Thoracic aorta (tissue), 2 donors: ENCODE measurements around the gene HEATR3. TPM values are rescaled to one million over a fixed set of nuclear protein-coding genes. Genes with fewer than 3 reads are reported as not detected.

Experiments used
- ATAC-seq: fragments of 150-250 bp; one replicate; pipeline ENCODE4 v1.8.0; 2017; ENCODE audit warnings: low read depth; ENCODE audit not compliant: insufficient number of reproducible peaks, low FRiP score
- DNase-seq: peaks from one replicate; pipeline ENCODE4 v3.0.0-alpha.2; 2020; ENCODE audit warnings: low spot score
- H3K27ac ChIP-seq, 2 donors: fragments of 200-600 bp; sonication (generic); 1 replicate in 1 of 2; 2 replicates in 1 of 2; pipeline ENCODE4 v1.5.1; 2016; ENCODE audit warnings: mild to moderate bottlenecking in 2 of 2, moderate library complexity in 2 of 2
- H3K27me3 ChIP-seq: fragments of 200-600 bp; sonication (generic); replicated peaks from 2 replicates; pipeline ENCODE4 v1.6.0; 2016; ENCODE audit warnings: mild to moderate bottlenecking; ENCODE audit not compliant: insufficient read depth
- H3K36me3 ChIP-seq: fragments of 200-600 bp; sonication (generic); one replicate; pipeline ENCODE4 v1.5.1; 2016
- H3K4me1 ChIP-seq, 2 donors: fragments of 200-600 bp; sonication (generic); 1 replicate in 1 of 2; 2 replicates in 1 of 2; pipeline versions ENCODE4 v1.5.1 to v1.6.0; 2016; ENCODE audit warnings: low read depth in 2 of 2, mild to moderate bottlenecking in 1 of 2; ENCODE audit not compliant: control insufficient read depth in 1 of 2
- H3K4me3 ChIP-seq: fragments of 200-600 bp; sonication (generic); 2 replicates; pipeline ENCODE4 v1.5.1; 2016; ENCODE audit warnings: mild to moderate bottlenecking
- H3K9me3 ChIP-seq: fragments of 200-600 bp; sonication (generic); 2 replicates; pipeline ENCODE4 v1.5.1; 2016
- total RNA-seq, 2 donors: library from RNA; depleted of rRNA; stranded (reverse); fragments of >200 nt; gene quantifications; one replicate each; pipeline versions ENCODE4 v1.1.0 to v1.2.3, GENCODE V29; 2016
- TF ChIP-seq, protein P1 (sequence below): fragments of 200-600 bp; sonication (generic); IDR thresholded peaks from one replicate; pipeline ENCODE4 v1.5.1; 2019; ENCODE audit warnings: antibody characterized with exemption

The HEATR3 gene
- total RNA-seq, 2 donors from 2014 or later, result 23.4 to 30.8 TPM

DNA sequence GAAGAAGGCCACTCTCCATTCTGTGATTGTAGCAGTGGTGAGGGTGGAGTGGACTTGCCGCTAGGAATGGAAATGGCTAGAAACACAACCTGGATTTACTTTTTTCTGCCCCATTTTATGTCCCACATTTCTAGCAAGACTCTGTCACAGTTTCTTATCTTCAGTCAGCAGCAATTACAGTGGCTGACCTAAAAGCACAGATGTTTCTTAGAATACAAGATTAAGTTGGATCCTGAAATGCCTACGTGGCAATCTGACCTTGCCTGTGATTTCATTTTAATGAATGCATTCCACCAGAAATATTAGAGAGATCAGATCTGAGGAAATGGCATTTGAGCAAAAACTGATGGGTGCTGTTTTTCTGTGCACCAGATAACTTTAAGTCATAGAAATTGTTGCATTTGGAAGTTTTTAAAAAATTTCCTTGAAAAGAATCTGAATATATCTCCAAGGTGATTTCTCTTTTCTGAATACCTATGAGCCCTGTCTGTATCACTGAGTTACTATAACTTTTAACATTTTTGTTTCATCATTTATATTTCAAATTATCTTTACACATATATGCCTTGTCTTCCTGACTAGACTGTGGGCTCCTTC is 5.4 kb downstream of the HEATR3 start:
- Histone ChIP-seq H3K27me3 (no peaks in the 10 kb centered on the region), H3K36me3 (peaks cover 7% of the 10 kb centered on the region), H3K27ac (no peak overlapping the region), H3K4me1 (peaks cover 23 to 26% of the 10 kb centered on the region in 2 donors), H3K4me3 (no peak overlapping the region), H3K9me3 (no peaks in the 10 kb centered on the region)
- no peak for DNase-seq
- no peak for ATAC-seq
- TF ChIP-seq, protein P1, sequence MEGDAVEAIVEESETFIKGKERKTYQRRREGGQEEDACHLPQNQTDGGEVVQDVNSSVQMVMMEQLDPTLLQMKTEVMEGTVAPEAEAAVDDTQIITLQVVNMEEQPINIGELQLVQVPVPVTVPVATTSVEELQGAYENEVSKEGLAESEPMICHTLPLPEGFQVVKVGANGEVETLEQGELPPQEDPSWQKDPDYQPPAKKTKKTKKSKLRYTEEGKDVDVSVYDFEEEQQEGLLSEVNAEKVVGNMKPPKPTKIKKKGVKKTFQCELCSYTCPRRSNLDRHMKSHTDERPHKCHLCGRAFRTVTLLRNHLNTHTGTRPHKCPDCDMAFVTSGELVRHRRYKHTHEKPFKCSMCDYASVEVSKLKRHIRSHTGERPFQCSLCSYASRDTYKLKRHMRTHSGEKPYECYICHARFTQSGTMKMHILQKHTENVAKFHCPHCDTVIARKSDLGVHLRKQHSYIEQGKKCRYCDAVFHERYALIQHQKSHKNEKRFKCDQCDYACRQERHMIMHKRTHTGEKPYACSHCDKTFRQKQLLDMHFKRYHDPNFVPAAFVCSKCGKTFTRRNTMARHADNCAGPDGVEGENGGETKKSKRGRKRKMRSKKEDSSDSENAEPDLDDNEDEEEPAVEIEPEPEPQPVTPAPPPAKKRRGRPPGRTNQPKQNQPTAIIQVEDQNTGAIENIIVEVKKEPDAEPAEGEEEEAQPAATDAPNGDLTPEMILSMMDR, result no peak

DNA sequence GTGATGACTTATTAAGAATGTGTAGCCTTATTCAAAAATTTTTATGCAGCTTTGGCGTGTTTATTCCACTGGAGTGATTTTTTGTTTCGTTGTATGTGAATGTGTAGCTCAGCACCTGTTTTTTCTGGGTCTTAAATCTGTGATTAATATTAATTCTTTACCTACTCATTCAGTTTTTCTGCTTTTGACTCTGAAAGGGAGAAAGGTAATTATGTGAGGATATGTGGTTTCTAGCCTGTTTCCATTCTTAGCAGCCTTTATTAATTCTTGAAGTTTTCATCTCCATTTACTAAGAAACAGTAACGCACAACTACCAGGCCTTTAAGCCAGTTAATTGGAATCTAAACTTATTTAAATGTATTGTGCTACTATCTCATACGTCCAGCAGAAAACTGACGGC is 7.0 kb downstream of the HEATR3 start:
- H3K9me3 ChIP-seq, result no peaks in the 10 kb centered on the region
- H3K27me3 ChIP-seq, result no peaks in the 10 kb centered on the region
- ATAC-seq, result no peak
- H3K4me1 ChIP-seq, result peaks cover 14% of the 10 kb centered on the region in 2 donors
- TF ChIP-seq, protein P1, result no peak
- H3K27ac ChIP-seq, result no peak overlapping the region
- peaks cover 7% of the 10 kb centered on the region for H3K36me3 ChIP-seq
- no peak for DNase-seq
- no peak overlapping the region for H3K4me3 ChIP-seq

DNA sequence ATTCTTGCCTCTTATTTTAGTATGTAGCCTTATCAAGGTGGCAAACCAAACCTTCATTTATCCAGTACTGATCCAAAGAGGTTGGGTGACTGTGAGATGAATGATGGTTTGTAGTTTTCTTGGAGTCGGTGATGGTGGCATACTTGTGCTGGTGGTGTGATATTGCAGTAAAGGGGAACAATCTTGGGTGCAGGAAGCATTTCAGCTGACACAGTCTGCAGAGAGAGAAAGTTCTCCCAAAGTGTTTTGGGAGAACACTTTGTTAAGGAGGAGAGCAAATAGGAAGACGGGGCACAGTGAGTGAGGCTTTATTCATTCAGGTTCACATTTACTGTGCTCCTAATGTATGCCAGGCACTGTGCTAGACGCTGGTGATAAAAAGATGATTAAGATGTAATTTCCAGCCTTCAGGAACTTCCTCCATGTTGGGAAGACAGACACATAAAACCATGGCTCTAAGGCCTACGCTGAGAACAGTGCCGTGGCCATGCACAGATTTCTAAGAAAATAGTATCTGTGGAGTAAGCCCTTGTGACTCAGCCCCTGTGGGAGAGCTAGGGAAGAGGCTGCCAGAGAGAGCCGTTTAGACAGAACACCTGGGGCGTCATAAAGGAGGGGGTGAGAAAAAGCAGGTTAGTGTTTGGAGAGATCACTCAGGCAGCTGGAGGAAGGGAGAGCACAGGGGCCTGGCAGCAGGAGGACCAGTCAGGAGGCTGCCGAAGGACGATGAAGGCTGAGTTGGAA is 13.8 kb downstream of the HEATR3 start:
- Histone ChIP-seq H3K36me3 (peaks cover 27% of the 10 kb centered on the region), H3K4me3 (no peak overlapping the region), H3K27me3 (no peaks in the 10 kb centered on the region), H3K9me3 (no peaks in the 10 kb centered on the region), H3K4me1 (no peaks in the 10 kb centered on the region), H3K27ac (no peak overlapping the region)
- ATAC-seq, result no peak
- DNase-seq, result no peak
- TF ChIP-seq, protein P1, result no peak

DNA sequence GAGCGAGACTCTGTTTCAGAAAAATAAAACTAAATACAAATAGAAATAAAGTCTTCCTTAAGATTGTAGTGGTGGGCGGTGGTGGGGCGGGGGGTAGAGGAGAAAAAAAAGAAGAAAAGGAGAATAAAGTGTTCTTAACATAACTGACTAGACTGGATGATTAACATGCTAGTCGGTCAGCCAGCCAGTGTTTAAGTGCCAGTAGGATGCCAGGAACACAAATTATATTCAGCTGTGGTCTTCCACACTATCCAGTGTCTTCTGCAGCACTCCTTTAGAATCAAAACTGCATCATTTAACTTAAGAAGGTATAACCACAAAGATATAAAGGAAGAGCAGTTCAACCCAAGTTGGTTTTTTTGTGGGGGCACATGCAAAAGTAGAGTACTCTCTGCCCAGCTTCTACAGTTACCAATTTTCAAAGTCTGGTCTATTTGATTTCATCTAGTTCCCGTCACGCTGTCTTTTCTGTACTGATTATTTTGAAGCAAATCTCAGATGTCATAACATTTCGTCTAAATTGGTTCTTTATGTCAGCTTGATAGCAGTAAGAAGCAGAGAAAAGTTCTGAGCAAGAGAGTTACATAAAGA is 15.8 kb downstream of the HEATR3 start:
- peaks cover 43% of the 10 kb centered on the region for H3K36me3 ChIP-seq
- no peak overlapping the region for H3K27ac ChIP-seq
- no peaks in the 10 kb centered on the region for H3K4me1 ChIP-seq
- H3K27me3 ChIP-seq, result no peaks in the 10 kb centered on the region
- TF ChIP-seq, protein P1, result no peak
- ATAC-seq, result no peak
- no peaks in the 10 kb centered on the region for H3K9me3 ChIP-seq
- no peak for DNase-seq
- no peak overlapping the region for H3K4me3 ChIP-seq

DNA sequence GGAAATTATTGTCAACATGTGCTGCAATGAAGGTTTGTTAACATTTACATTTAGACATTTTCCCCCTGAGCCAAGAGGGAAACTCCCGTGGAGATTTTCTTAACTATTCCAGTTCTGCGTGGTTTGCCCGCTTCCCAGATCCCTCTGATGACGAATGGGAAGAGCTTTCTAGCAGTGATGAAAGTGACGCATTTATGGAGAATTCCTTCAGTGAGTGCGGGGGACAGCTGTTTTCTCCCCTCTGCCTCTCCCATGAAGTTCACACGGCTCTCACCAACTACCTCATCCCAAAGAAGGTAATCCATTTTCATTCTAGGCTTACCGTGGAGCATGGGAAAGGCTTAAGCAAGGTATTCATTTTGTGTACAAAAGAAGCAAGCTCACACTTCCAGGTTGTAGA is 18.2 kb downstream of the HEATR3 start:
- no peak for DNase-seq
- peaks cover 48% of the 10 kb centered on the region for H3K36me3 ChIP-seq

More for the DNA sequence above, 18.2 kb downstream of the HEATR3 start:
- Histone ChIP-seq H3K27ac (no peak overlapping the region), H3K27me3 (no peaks in the 10 kb centered on the region), H3K4me1 (no peaks in the 10 kb centered on the region), H3K4me3 (no peak overlapping the region), H3K9me3 (no peaks in the 10 kb centered on the region)
- ATAC-seq, result no peak
- TF ChIP-seq, protein P1, result no peak
